ENCODE data around the gene EEA1. TPM values are rescaled to one million over a fixed set of nuclear protein-coding genes. Genes with fewer than 3 reads are reported as not detected.
A peak's percentile ranks its signal among the peaks of the same experiment; 100 is the strongest.

The EEA1 gene
- total RNA-seq, 2 donors from 2014 or later: 17.6 to 20.1 TPM

DNA sequence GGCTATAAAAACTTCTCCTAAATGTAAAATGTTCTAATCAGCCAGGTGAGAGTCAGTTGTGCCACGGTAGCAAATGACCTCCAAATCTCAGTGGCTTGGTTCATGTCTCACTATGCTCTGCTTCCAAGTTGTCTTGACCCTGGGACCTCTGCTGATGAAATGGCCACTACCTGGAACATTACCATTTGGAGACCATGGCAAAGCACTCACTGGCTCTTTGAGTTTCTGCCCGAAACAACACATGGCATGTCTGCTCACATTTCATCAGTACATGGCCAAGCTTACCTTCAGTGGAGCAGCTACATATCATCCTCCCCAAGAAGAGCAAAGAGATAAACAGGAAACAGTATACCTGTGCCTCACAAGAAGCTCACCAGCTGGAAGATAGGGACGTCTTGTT is 186.1 kb downstream of the EEA1 start:
- Mint-ChIP-seq H3K27me3 (ENCODE audit: low read depth) (no peaks in the 10 kb centered on the region), H3K4me1 (ENCODE audit: low read depth) (no peaks in the 10 kb centered on the region), H3K36me3 (ENCODE audit: insufficient read depth in 2 of 2) (no peaks in the 10 kb centered on the region), H3K27ac (no peak overlapping the region), H3K4me3 (no peak overlapping the region), H3K9me3 (no peaks in the 10 kb centered on the region)
- ATAC-seq (replicated peaks in 1 of 2) (no peak), DNase-seq (no peak)

- Mint-ChIP-seq H3K9me3 (no peaks in the 10 kb centered on the region), H3K27ac (no peak overlapping the region), H3K4me1 (ENCODE audit: low read depth) (peaks cover 10% of the 10 kb centered on the region), H3K27me3 (ENCODE audit: low read depth) (no peaks in the 10 kb centered on the region), H3K36me3 (ENCODE audit: insufficient read depth in 2 of 2) (no peaks in the 10 kb centered on the region), H3K4me3 (no peak overlapping the region)
- ATAC-seq (replicated peaks in 1 of 2) (no peak), DNase-seq (no peak)
Measured at GRCh38 chr12:92740411-92740810, 188.7 kb downstream of the EEA1 start.

- H3K9me3 Mint-ChIP-seq: peaks cover 0 to 1% of the 10 kb centered on the region in 2 donors
- no peak overlapping the region for H3K27ac Mint-ChIP-seq
- no peaks in the 10 kb centered on the region for H3K36me3 Mint-ChIP-seq (ENCODE audit: insufficient read depth in 2 of 2)
- H3K4me1 Mint-ChIP-seq (ENCODE audit: low read depth): peaks cover 17% of the 10 kb centered on the region
- H3K4me3 Mint-ChIP-seq: no peak overlapping the region
- DNase-seq (no peak), ATAC-seq (replicated peaks in 1 of 2) (no peak)
- H3K27me3 Mint-ChIP-seq (ENCODE audit: low read depth): peaks cover 8% of the 10 kb centered on the region
Measured at GRCh38 chr12:92739113-92739512, 190.0 kb downstream of the EEA1 start.

DNA sequence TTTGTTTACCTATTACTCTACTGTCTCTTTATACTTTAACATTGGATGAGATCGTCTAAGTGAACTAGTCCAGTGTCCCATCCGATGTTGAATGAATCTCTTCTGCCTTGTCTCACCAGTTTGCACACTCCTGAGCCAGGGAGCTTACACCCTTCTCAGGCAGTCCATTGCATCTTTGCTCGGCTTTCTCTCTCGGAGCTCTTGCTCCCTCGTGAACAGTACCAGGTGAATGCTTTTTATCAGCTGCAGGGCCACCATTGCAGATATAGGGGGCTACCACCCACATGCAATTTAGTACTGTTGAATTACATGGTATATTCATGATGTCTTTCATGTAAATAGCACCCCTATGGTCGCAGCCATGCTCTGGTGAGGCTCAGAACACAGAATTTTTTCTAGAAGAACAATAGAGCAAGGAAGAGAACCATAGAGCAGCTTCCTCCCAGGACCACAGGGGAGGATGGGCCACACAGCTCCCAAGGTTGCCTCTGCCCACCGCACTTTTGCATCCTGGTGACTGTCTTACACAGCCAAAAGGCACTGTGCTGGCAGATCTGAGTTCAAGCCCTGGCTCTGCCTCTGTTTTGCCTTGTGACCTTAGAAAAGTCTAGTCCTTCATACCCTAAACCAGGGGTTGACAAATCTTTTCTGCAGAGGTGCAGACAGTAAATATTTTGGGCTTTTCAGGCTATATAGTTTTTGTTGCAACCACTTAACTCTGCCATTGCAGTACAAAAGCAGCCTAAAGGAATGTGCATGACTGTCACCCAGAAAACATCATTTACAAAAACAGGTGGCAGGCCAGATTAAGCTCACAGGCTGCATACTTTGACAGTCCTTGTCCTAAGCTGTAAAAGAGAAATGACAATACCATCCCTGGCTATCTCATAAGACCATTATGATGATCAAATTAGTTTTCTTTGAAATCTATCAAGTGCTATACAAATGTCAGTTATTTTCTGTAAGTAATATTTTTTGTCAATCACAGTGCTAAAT is 190.9 kb downstream of the EEA1 start:
- H3K27me3 Mint-ChIP-seq (ENCODE audit: low read depth): peaks cover 16% of the 10 kb centered on the region
- no peak overlapping the region for H3K4me3 Mint-ChIP-seq
- H3K4me1 Mint-ChIP-seq (ENCODE audit: low read depth): peaks cover 17% of the 10 kb centered on the region
- no peaks in the 10 kb centered on the region for H3K36me3 Mint-ChIP-seq (ENCODE audit: insufficient read depth in 2 of 2)
- DNase-seq (no peak), ATAC-seq (replicated peaks in 1 of 2) (no peak)
- peaks cover 0 to 1% of the 10 kb centered on the region in 2 donors for H3K9me3 Mint-ChIP-seq
- H3K27ac Mint-ChIP-seq: no peak overlapping the region

DNA sequence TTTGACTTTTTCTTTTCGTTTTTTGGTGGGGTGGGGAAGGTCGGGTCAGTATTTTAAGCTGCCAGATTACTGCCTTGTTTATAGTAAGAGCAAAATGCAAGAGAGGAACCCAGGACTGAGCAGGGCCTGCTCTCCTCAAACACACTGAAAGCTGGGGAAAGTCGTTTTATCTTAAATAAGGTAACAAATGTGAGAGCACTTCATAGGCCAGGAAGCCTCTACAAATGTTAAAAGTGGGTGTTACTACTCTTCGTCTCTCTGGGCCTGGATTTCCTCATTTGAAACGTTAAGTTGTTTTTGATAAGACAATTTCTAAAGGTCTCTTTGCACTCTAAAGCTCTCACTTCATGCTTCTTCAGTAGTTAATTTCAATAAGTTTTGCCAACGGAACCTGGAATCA is 192.5 kb downstream of the EEA1 start:
- Mint-ChIP-seq H3K4me3 (no peak overlapping the region), H3K27ac (no peak overlapping the region), H3K36me3 (ENCODE audit: insufficient read depth in 2 of 2) (no peaks in the 10 kb centered on the region), H3K27me3 (ENCODE audit: low read depth) (peaks cover 18% of the 10 kb centered on the region), H3K9me3 (peaks cover 0 to 1% of the 10 kb centered on the region in 2 donors), H3K4me1 (ENCODE audit: low read depth) (peaks cover 17% of the 10 kb centered on the region)
- no peak for ATAC-seq (replicated peaks in 1 of 2)
- no peak for DNase-seq

GRCh38 chr12:92735131-92735721 is 193.9 kb downstream of the EEA1 start:
- Mint-ChIP-seq H3K9me3 (peaks cover 0 to 1% of the 10 kb centered on the region in 2 donors), H3K4me3 (no peak overlapping the region), H3K4me1 (ENCODE audit: low read depth) (peaks cover 17% of the 10 kb centered on the region), H3K27me3 (ENCODE audit: low read depth) (peaks cover 18% of the 10 kb centered on the region), H3K36me3 (ENCODE audit: insufficient read depth in 2 of 2) (no peaks in the 10 kb centered on the region), H3K27ac (no peak overlapping the region)
- peak in 1 of 2 donors; percentile 2 for DNase-seq
- no peak for ATAC-seq (replicated peaks in 1 of 2)

- H3K36me3 Mint-ChIP-seq (ENCODE audit: insufficient read depth in 2 of 2): no peaks in the 10 kb centered on the region
- H3K4me3 Mint-ChIP-seq: no peak overlapping the region
- H3K27ac Mint-ChIP-seq: no peak overlapping the region
- peaks cover 0 to 1% of the 10 kb centered on the region in 2 donors for H3K9me3 Mint-ChIP-seq
- DNase-seq: no peak
- H3K27me3 Mint-ChIP-seq (ENCODE audit: low read depth): peaks cover 18% of the 10 kb centered on the region
- no peak for ATAC-seq (replicated peaks in 1 of 2)
- H3K4me1 Mint-ChIP-seq (ENCODE audit: low read depth): peaks cover 17% of the 10 kb centered on the region
Measured at GRCh38 chr12:92733661-92734060, 195.4 kb downstream of the EEA1 start.

GRCh38 chr12:92733181-92733580 is 195.9 kb downstream of the EEA1 start:
- peaks cover 18% of the 10 kb centered on the region for H3K27me3 Mint-ChIP-seq (ENCODE audit: low read depth)
- no peak for DNase-seq
- H3K9me3 Mint-ChIP-seq: peaks cover 0 to 1% of the 10 kb centered on the region in 2 donors
- no peaks in the 10 kb centered on the region for H3K36me3 Mint-ChIP-seq (ENCODE audit: insufficient read depth in 2 of 2)
- ATAC-seq (replicated peaks in 1 of 2): no peak
- H3K27ac Mint-ChIP-seq: no peak overlapping the region
- H3K4me3 Mint-ChIP-seq: no peak overlapping the region
- peaks cover 17% of the 10 kb centered on the region for H3K4me1 Mint-ChIP-seq (ENCODE audit: low read depth)

DNA sequence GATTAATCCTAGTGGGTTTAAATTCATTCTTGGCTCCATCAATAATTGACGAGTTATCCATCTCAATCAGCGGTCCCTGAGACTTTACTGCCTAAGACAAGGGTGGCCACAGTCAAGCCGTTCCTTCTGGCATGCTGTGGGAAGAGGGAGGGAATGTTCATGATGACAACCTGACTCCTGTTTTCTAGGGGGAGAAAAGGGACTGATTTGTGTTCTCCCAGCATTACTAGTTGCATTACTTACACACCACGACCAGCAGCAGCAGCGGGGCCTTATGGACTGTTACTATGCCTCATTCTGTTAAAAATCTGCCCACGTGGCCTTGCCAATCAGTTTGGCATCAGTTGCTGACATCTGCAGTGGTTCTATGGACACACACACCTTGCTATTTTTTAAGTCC is 196.4 kb downstream of the EEA1 start:
- Mint-ChIP-seq H3K9me3 (peaks cover 0 to 1% of the 10 kb centered on the region in 2 donors), H3K36me3 (ENCODE audit: insufficient read depth in 2 of 2) (no peaks in the 10 kb centered on the region)

DNA sequence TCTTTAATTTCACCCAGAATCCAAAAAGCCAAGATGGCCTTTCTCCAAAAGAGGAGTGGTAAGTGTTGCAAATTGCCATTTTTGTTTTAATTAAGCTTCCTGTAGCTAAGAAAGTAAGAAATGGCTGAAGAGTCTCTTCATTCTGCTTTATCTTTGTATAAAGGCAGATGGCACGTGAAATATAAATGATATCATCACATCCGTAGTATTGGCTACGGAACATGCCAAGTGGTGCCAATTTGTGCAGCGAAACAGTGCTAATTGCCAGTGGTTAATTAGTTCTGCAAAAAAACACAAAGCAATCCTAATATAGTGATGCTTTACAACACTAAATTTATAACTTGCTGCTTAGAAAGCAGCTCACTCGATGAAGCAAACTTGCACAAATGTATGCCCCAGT is 196.9 kb downstream of the EEA1 start:
- H3K4me1 Mint-ChIP-seq (ENCODE audit: low read depth): peaks cover 17% of the 10 kb centered on the region
- no peak overlapping the region for H3K4me3 Mint-ChIP-seq
- peaks cover 0 to 1% of the 10 kb centered on the region in 2 donors for H3K9me3 Mint-ChIP-seq
- H3K27ac Mint-ChIP-seq: no peak overlapping the region
- H3K36me3 Mint-ChIP-seq (ENCODE audit: insufficient read depth in 2 of 2): no peaks in the 10 kb centered on the region
- peaks cover 18% of the 10 kb centered on the region for H3K27me3 Mint-ChIP-seq (ENCODE audit: low read depth)
- ATAC-seq (replicated peaks in 1 of 2): no peak
- no peak for DNase-seq

More for the DNA sequence above, 196.4 kb downstream of the EEA1 start:
- Mint-ChIP-seq H3K4me3 (no peak overlapping the region), H3K27ac (no peak overlapping the region), H3K4me1 (ENCODE audit: low read depth) (peaks cover 17% of the 10 kb centered on the region), H3K27me3 (ENCODE audit: low read depth) (peaks cover 18% of the 10 kb centered on the region)
- ATAC-seq (replicated peaks in 1 of 2) (no peak), DNase-seq (no peak)

- ATAC-seq (replicated peaks in 1 of 2) (no peak), DNase-seq (no peak)
- no peaks in the 10 kb centered on the region for H3K36me3 Mint-ChIP-seq (ENCODE audit: insufficient read depth in 2 of 2)
- H3K4me3 Mint-ChIP-seq: no peak overlapping the region
- peaks cover 0 to 1% of the 10 kb centered on the region in 2 donors for H3K9me3 Mint-ChIP-seq
- peaks cover 9% of the 10 kb centered on the region for H3K4me1 Mint-ChIP-seq (ENCODE audit: low read depth)
- peaks cover 18% of the 10 kb centered on the region for H3K27me3 Mint-ChIP-seq (ENCODE audit: low read depth)
- H3K27ac Mint-ChIP-seq: no peak overlapping the region
Measured at GRCh38 chr12:92730758-92731157, 198.3 kb downstream of the EEA1 start.

DNA sequence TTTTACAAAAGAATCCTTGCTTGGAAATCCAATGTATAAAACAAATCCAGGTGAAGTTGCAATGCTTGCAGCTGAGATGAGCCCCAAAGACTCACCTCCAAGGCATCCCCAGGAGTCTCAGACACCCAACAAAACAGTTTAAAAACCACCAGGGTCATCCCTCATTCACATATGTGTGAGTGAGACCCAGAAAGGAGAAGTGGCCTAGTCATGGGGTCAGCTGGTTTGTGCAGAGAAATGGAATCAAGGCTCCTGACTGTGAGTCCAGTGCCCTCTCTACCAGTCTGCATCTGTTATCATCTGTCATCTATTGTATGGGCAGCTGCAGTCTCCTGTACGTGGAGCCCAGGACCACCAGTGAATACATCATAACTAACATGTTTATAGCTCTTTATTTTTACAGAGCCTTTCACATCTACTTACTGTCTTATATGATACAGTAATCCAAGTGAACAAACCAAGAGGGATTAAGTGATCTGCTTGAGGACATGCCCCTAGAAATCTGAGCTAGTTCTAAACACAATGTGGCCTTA is 199.3 kb downstream of the EEA1 start:
- peaks cover 1% of the 10 kb centered on the region for H3K4me1 Mint-ChIP-seq (ENCODE audit: low read depth)
- H3K27me3 Mint-ChIP-seq (ENCODE audit: low read depth): peaks cover 15% of the 10 kb centered on the region
- no peaks in the 10 kb centered on the region for H3K36me3 Mint-ChIP-seq (ENCODE audit: insufficient read depth in 2 of 2)
- no peak overlapping the region for H3K4me3 Mint-ChIP-seq
- peaks cover 4% of the 10 kb centered on the region in 2 donors for H3K9me3 Mint-ChIP-seq
- H3K27ac Mint-ChIP-seq: no peak overlapping the region
- ATAC-seq (replicated peaks in 1 of 2): no peak
- no peak for DNase-seq

- H3K4me1 Mint-ChIP-seq (ENCODE audit: low read depth): no peaks in the 10 kb centered on the region
- no peak for DNase-seq
- H3K9me3 Mint-ChIP-seq: peaks cover 4 to 7% of the 10 kb centered on the region in 2 donors
- H3K27ac Mint-ChIP-seq: no peak overlapping the region
- ATAC-seq (replicated peaks in 1 of 2): peak in 1 of 2 donors; percentile 71
- H3K4me3 Mint-ChIP-seq: no peak overlapping the region
- peaks cover 0 to 2% of the 10 kb centered on the region in 2 donors for H3K36me3 Mint-ChIP-seq (ENCODE audit: insufficient read depth in 2 of 2)
- H3K27me3 Mint-ChIP-seq (ENCODE audit: low read depth): no peaks in the 10 kb centered on the region
Measured at GRCh38 chr12:92726850-92727249, 202.2 kb downstream of the EEA1 start.
